Upper lobe of left lung (tissue), 6 donors: ENCODE results near the gene SDSL. TPM values are rescaled to one million over a fixed set of nuclear protein-coding genes. Genes with fewer than 3 reads are reported as not detected.

ENCODE experiments used
- ATAC-seq, 2 donors: fragments of 200-7000 bp; cut with Tn5 transposase; one replicate each; pipeline ENCODE4 v1.9.1; 2022; ENCODE audit warnings: mild to moderate bottlenecking in 2 of 2, moderate library complexity in 2 of 2; ENCODE audit not compliant: low FRiP score in 2 of 2
- DNase-seq, 2 donors: peaks; one replicate each; pipeline ENCODE4 v3.0.0-alpha.2; 2019 to 2020
- H3K27ac ChIP-seq, 4 donors: fragments of 200-600 bp; sonication (generic); one replicate each; pipeline ENCODE4 v1.5.1; 2016 to 2019
- H3K27me3 ChIP-seq, 4 donors: fragments of 200-600 bp; sonication (generic); one replicate each; pipeline ENCODE4 v1.5.1; 2017 to 2019
- H3K36me3 ChIP-seq, 4 donors: fragments of 200-600 bp; sonication (generic); one replicate each; pipeline ENCODE4 v1.5.1; 2016 to 2019
- H3K4me1 ChIP-seq, 4 donors: fragments of 200-600 bp; sonication (generic); one replicate each; pipeline ENCODE4 v1.5.1; 2018 to 2019
- H3K4me3 ChIP-seq, 4 donors: fragments of 200-600 bp; sonication (generic); one replicate each; pipeline ENCODE4 v1.5.1; 2017 to 2019; ENCODE audit warnings: mild to moderate bottlenecking in 2 of 4, moderate library complexity in 1 of 4
- H3K9me3 ChIP-seq, 4 donors: fragments of 200-600 bp; sonication (generic); one replicate each; pipeline ENCODE4 v1.5.1; 2018 to 2019
- EP300 ChIP-seq, 4 donors: sonication (generic); formaldehyde crosslinking; IDR thresholded peaks; one replicate each; pipeline ENCODE4 v1.5.1; 2017; ENCODE audit warnings: antibody characterized with exemption in 4 of 4, control low read depth in 2 of 4
- POLR2A ChIP-seq, 4 donors: fragments of 450-650 bp; IDR thresholded peaks; one replicate each; pipeline ENCODE4 v1.5.1; 2016 to 2017; ENCODE audit warnings: antibody characterized with exemption in 4 of 4, mild to moderate bottlenecking in 2 of 4
- POLR2AphosphoS5 ChIP-seq, 2 donors: sonication (generic); formaldehyde crosslinking; IDR thresholded peaks; one replicate each; pipeline ENCODE4 v1.5.1; 2017; ENCODE audit warnings: antibody characterized with exemption in 2 of 2
- WGBS, 2 donors: methylation state at CpG; one replicate each; pipeline ENCODE4 v1.1.5; 2017 to 2018; 5-methylcytosine and 5-hydroxymethylcytosine counted together
- total RNA-seq, 6 donors: library from RNA; depleted of rRNA in 4 of 6; stranded (reverse); fragments of >200 nt in 4 of 6; gene quantifications; one replicate each; pipeline versions ENCODE4 v1.1.0 to v1.2.1, GENCODE V29; 2016 to 2021
- TF ChIP-seq, protein P1 (sequence below), 6 experiments: fragments of 450-650 bp in 4 of 6; fragments of 200-600 bp in 2 of 6; sonication (generic) in 2 of 6; IDR thresholded peaks; one replicate each; pipeline ENCODE4 v1.5.1; 2016 to 2019; ENCODE audit warnings: antibody characterized with exemption in 6 of 6
- donor health status: DM: no; HTN: no; CAD: no; lungs with moderate emphysema.
- donor health status: DM: no; HTN: yes; CAD: no; lungs with severe emphysema.

SDSL gene
- total RNA-seq, 6 donors from 2014 or later = 1.1 to 26.9 (median 9.1) TPM

DNA sequence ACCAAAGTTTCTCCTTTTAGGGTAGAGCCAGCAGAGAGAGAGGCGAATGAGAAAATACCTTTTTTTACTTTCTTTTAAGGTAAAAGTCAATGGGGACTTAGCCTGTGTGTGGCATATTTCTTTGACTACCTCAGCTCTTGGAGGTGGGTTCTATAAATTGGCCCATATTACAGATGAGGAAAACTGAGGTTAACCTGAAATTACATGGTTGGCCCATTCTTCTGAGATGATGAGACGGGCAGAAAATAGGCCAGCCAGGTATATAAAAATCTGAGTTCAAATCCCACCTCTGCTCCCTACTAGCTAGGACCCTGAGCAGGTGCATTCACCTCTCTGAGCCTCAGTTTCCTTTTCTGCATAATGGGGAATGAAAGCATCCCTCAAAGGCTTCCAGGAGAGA is 27.1 kb downstream of the SDSL start:
- DNase-seq (no peak), ATAC-seq (no peak)
- H3K9me3 ChIP-seq = no peaks in the 10 kb centered on the region
- no peak overlapping the region for H3K4me3 ChIP-seq
- no peaks in the 10 kb centered on the region for H3K27me3 ChIP-seq
- TF ChIP-seq, protein P1, sequence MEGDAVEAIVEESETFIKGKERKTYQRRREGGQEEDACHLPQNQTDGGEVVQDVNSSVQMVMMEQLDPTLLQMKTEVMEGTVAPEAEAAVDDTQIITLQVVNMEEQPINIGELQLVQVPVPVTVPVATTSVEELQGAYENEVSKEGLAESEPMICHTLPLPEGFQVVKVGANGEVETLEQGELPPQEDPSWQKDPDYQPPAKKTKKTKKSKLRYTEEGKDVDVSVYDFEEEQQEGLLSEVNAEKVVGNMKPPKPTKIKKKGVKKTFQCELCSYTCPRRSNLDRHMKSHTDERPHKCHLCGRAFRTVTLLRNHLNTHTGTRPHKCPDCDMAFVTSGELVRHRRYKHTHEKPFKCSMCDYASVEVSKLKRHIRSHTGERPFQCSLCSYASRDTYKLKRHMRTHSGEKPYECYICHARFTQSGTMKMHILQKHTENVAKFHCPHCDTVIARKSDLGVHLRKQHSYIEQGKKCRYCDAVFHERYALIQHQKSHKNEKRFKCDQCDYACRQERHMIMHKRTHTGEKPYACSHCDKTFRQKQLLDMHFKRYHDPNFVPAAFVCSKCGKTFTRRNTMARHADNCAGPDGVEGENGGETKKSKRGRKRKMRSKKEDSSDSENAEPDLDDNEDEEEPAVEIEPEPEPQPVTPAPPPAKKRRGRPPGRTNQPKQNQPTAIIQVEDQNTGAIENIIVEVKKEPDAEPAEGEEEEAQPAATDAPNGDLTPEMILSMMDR (IDR thresholded peaks at IDR 0.05) = no peak
- no peak for TF ChIP-seq POLR2AphosphoS5 (IDR thresholded peaks at IDR 0.05)
- no peak for TF ChIP-seq POLR2A (IDR thresholded peaks at IDR 0.05)
- no peak for TF ChIP-seq EP300 (IDR thresholded peaks at IDR 0.05)
- H3K27ac ChIP-seq = no peak overlapping the region
- H3K4me1 ChIP-seq = no peaks in the 10 kb centered on the region
- no peaks in the 10 kb centered on the region for H3K36me3 ChIP-seq
- WGBS, 2 donors = 91 to 92% methylated on average over 2 of the region's 2 CpGs

DNA sequence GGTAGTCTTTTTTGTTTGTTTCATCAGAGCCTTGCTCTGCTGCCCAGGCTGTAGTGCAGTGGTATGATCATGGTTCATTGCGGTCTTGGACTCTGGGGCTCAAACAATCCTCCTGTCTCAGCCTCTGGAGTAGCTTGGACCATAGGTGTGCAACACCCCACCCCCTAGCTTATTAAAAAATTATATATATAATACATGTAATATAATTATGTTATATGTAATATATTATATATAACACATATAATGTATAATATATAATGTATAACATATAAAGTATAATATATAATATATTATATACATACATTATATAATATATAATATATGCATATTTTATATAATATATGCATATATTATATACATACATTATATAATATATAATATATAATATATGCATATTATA is 27.7 kb downstream of the SDSL start:
- TF ChIP-seq POLR2A (IDR thresholded peaks at IDR 0.05) = no peak
- TF ChIP-seq POLR2AphosphoS5 (IDR thresholded peaks at IDR 0.05) = no peak
- TF ChIP-seq, protein P1 (IDR thresholded peaks at IDR 0.05) = no peak
- no peak for TF ChIP-seq EP300 (IDR thresholded peaks at IDR 0.05)
- Histone ChIP-seq H3K4me3 (no peak overlapping the region), H3K9me3 (no peaks in the 10 kb centered on the region), H3K27ac (no peak overlapping the region), H3K4me1 (no peaks in the 10 kb centered on the region), H3K36me3 (no peaks in the 10 kb centered on the region), H3K27me3 (no peaks in the 10 kb centered on the region)
- DNase-seq (no peak), ATAC-seq (no peak)
- 88 to 100% methylated on average over 1 of the region's 1 CpG for WGBS, 2 donors

DNA sequence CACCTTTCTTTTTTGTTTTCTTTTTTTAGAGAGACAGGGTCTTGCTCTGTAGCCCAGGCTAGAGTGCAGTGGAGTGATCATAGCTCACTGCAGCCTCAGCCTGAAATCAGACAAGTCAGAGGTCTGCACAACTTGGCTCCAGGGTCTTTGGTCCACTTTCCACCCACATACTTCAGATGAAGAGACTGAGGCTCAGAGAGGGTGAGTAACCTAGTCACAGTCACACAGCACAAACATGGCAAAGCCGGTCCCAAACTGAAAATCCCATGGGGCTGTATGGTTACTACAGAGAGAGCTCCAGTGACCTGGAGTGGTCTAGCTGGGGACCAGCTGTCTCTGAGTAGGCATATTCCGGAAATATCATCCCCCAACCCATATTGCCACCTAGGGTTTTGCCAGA is 30.3 kb downstream of the SDSL start:
- DNase-seq = no peak
- no peak overlapping the region for H3K27ac ChIP-seq
- WGBS, 2 donors = 87 to 97% methylated on average over 2 of the region's 2 CpGs
- H3K9me3 ChIP-seq = no peaks in the 10 kb centered on the region
- no peak overlapping the region for H3K4me3 ChIP-seq
- no peaks in the 10 kb centered on the region for H3K36me3 ChIP-seq
- ATAC-seq = no peak
- H3K27me3 ChIP-seq = no peaks in the 10 kb centered on the region
- H3K4me1 ChIP-seq = no peaks in the 10 kb centered on the region
- TF ChIP-seq POLR2A (IDR thresholded peaks at IDR 0.05) = no peak
- no peak for TF ChIP-seq POLR2AphosphoS5 (IDR thresholded peaks at IDR 0.05)
- TF ChIP-seq, protein P1 (IDR thresholded peaks at IDR 0.05) = no peak
- TF ChIP-seq EP300 (IDR thresholded peaks at IDR 0.05) = no peak

DNA sequence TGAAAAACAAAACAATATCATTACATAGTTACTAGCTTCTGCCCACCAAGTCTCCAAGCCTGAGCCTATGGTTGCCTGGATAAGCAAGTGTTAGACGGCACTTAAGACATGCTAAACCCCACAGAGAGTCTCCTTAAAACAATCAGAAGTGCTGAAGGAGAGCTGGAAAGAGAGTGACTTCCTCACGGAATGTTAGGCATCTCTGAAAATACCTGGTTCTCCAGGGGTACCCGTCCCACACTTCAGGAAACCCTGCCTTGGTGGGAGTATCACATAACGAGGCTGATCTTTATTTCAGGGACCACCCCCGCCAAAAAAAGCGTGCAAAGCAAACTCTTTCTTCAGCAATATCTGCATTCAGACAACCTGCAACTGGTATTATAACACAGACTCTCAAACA is 31.1 kb downstream of the SDSL start:
- 33% methylated on average over 6 of the region's 6 CpGs for WGBS, 2 donors
- DNase-seq (no peak), ATAC-seq (no peak)
- Histone ChIP-seq H3K4me3 (no peak overlapping the region), H3K9me3 (no peaks in the 10 kb centered on the region), H3K36me3 (no peaks in the 10 kb centered on the region), H3K27me3 (no peaks in the 10 kb centered on the region), H3K4me1 (no peaks in the 10 kb centered on the region), H3K27ac (no peak overlapping the region)
- no peak for TF ChIP-seq POLR2AphosphoS5 (IDR thresholded peaks at IDR 0.05)
- TF ChIP-seq POLR2A (IDR thresholded peaks at IDR 0.05) = no peak
- no peak for TF ChIP-seq EP300 (IDR thresholded peaks at IDR 0.05)
- TF ChIP-seq, protein P1 (IDR thresholded peaks at IDR 0.05) = no peak

DNA sequence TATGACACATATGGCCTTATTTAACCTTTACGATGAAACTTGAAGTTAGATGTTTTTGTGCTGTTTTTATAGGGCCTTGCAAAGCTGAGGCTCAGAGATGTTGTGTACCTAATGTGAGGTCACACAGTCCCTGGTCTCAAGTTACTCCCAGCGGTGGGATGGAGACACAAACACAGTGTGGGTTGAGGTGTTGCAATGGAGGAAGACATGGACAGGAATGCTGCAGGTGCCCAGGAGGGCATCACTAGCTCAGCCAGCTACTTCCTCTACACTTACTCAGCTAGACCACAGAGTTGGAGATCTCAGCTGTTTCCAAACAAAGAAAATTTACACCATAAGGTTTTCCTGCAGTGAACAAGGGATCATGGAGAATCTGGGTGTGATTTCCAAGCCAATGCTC is 34.0 kb downstream of the SDSL start:
- ATAC-seq (no peak), DNase-seq (no peak)
- Histone ChIP-seq H3K9me3 (no peaks in the 10 kb centered on the region), H3K27ac (no peak overlapping the region), H3K36me3 (no peaks in the 10 kb centered on the region), H3K4me3 (no peak overlapping the region), H3K4me1 (no peaks in the 10 kb centered on the region), H3K27me3 (no peaks in the 10 kb centered on the region)
- WGBS, 2 donors = 62 to 63% methylated on average over 2 of the region's 2 CpGs
- TF ChIP-seq POLR2A (IDR thresholded peaks at IDR 0.05) = no peak
- no peak for TF ChIP-seq EP300 (IDR thresholded peaks at IDR 0.05)
- TF ChIP-seq, protein P1 (IDR thresholded peaks at IDR 0.05) = no peak
- no peak for TF ChIP-seq POLR2AphosphoS5 (IDR thresholded peaks at IDR 0.05)
